GM19035 (cell line): ENCODE measurements around the gene PLEKHJ1.
"Not testable (repeated sequence)": the region's sequence is repeated elsewhere in the genome, so short reads cannot be mapped to it uniquely, and the experiment has no call there.

Experiments
- ATAC-seq: cut with Tn5 transposase; IDR thresholded peaks from one replicate; pipeline ENCODE4 v1.9.1; 2021; ENCODE audit not compliant: unreplicated experiment

The PLEKHJ1 gene

GRCh38 chr19:2201473-2202148, 34.5 kb downstream of the PLEKHJ1 start:
- ATAC-seq = no peak

- not testable (repeated sequence) for ATAC-seq
Observed at GRCh38 chr19:2200624-2201294, 35.4 kb downstream of the PLEKHJ1 start.

- no peak for ATAC-seq
Observed at GRCh38 chr19:2199861-2200623, 36.1 kb downstream of the PLEKHJ1 start.

- no peak for ATAC-seq
Observed at GRCh38 chr19:2199215-2199614, 36.9 kb downstream of the PLEKHJ1 start.

GRCh38 chr19:2198317-2198716, 37.8 kb downstream of the PLEKHJ1 start:
- ATAC-seq = no peak

- ATAC-seq = no peak
Observed at GRCh38 chr19:2197270-2197669, 38.9 kb downstream of the PLEKHJ1 start.

- ATAC-seq = no peak
Observed at GRCh38 chr19:2195914-2196313, 40.2 kb downstream of the PLEKHJ1 start.

GRCh38 chr19:2195361-2195760, 40.8 kb downstream of the PLEKHJ1 start:
- ATAC-seq = no peak

- no peak for ATAC-seq
Observed at GRCh38 chr19:2194513-2195078, 41.5 kb downstream of the PLEKHJ1 start.

GRCh38 chr19:2193807-2194206, 42.3 kb downstream of the PLEKHJ1 start:
- ATAC-seq = no peak

GRCh38 chr19:2192862-2193261, 43.3 kb downstream of the PLEKHJ1 start:
- ATAC-seq = no peak

- no peak for ATAC-seq
Observed at GRCh38 chr19:2191456-2192310, 44.4 kb downstream of the PLEKHJ1 start.

- ATAC-seq = no peak
Observed at GRCh38 chr19:2190848-2191455, 45.2 kb downstream of the PLEKHJ1 start.

- ATAC-seq = no peak
Observed at GRCh38 chr19:2189880-2190279, 46.2 kb downstream of the PLEKHJ1 start.

GRCh38 chr19:2188708-2189385, 47.3 kb downstream of the PLEKHJ1 start:
- no peak for ATAC-seq

GRCh38 chr19:2187159-2187558, 49.0 kb downstream of the PLEKHJ1 start:
- no peak for ATAC-seq

GRCh38 chr19:2186071-2186846, 49.9 kb downstream of the PLEKHJ1 start:
- ATAC-seq = no peak

GRCh38 chr19:2185734-2186070, 50.4 kb downstream of the PLEKHJ1 start:
- ATAC-seq = no peak

GRCh38 chr19:2184422-2184975, 51.6 kb downstream of the PLEKHJ1 start:
- ATAC-seq = no peak
